GM12878 (cell line): ENCODE results near the gene ZCCHC3. TPM values are rescaled to one million over a fixed set of nuclear protein-coding genes. Genes with fewer than 3 reads are reported as not detected.

Experiments used
- ATAC-seq: fragments of 200-7000 bp; cut with Tn5 transposase; 3 replicates; pipeline ENCODE4 v1.9.1; 2020; ENCODE audit warnings: mild to moderate bottlenecking, moderate library complexity
- BruUV-seq: library from RNA; stranded (reverse); fragments of 400-500 nt; replicated peaks from 2 replicates; lab custom pipeline; 2021; lab: Mats Ljungman, UMichigan
- CTCF ChIA-PET: fragments of 300-600 bp; sonication (Branson Sonifier 250); formaldehyde crosslinking; extraction: SDS; loops from one replicate; lab custom pipeline; 2021; ENCODE audit warnings: inconsistent platforms; lab: Yijun Ruan, JAX
- POLR2A ChIA-PET: fragments of 350-600 bp; formaldehyde crosslinking; extraction: SDS; loops from one replicate; lab custom pipeline; 2021; ENCODE audit warnings: inconsistent platforms; lab: Charles Lee
- RAD21 ChIA-PET: fragments of 300-600 bp; sonication (Branson Sonifier 250); formaldehyde crosslinking; loops from one replicate; lab custom pipeline; 2023; ENCODE audit warnings: antibody characterized with exemption; ENCODE audit not compliant: unreplicated experiment; lab: Charles Lee
- SMC1A ChIA-PET: fragments of 300-600 bp; sonication (Branson Sonifier 250); formaldehyde crosslinking; loops from one replicate; lab custom pipeline; 2023; ENCODE audit not compliant: unreplicated experiment, uncharacterized antibody; lab: Charles Lee
- DNase-seq: peaks from one replicate; pipeline ENCODE4 v3.0.0-alpha.2; 2011; ENCODE audit warnings: low read depth, low spot score
- FAIRE-seq: peaks from 3 replicates; lab custom pipeline; 2011; peaks lifted over from hg19 to GRCh38; lab: Jason Lieb, UNC
- H2AFZ ChIP-seq: 2 replicates; pipeline ENCODE4 v1.6.0; 2011; ENCODE audit warnings: low read depth, low read length, control low read depth; ENCODE audit not compliant: control insufficient read depth
- H3K27ac ChIP-seq: 2 replicates; pipeline ENCODE4 v1.5.1; 2011; ENCODE audit warnings: control low read depth; ENCODE audit not compliant: control insufficient read depth, insufficient read depth
- H3K27me3 ChIP-seq, 2 experiments: replicated peaks in 1 of 2; 2 replicates each; pipeline versions ENCODE4 v1.6.0 to v1.6.1; 2011; ENCODE audit warnings: low read length in 1 of 2; ENCODE audit not compliant: control insufficient read depth in 2 of 2, insufficient read depth in 2 of 2
- H3K36me3 ChIP-seq, 2 experiments: 2 replicates each; pipeline ENCODE4 v1.5.1; 2011; ENCODE audit warnings: low read length in 1 of 2; ENCODE audit not compliant: control insufficient read depth in 2 of 2, insufficient read depth in 2 of 2
- H3K4me1 ChIP-seq: 2 replicates; pipeline ENCODE4 v1.6.1; 2011; ENCODE audit warnings: mild to moderate bottlenecking, low read length, moderate library complexity, mixed read lengths; ENCODE audit not compliant: control insufficient read depth, insufficient read depth
- H3K4me2 ChIP-seq: 2 replicates; pipeline ENCODE4 v1.6.0; 2011; ENCODE audit warnings: control low read depth; ENCODE audit not compliant: control insufficient read depth, insufficient read depth
- H3K4me3 ChIP-seq: fragments of 200-600 bp; sonication (generic); 2 replicates; pipeline ENCODE4 v1.5.1; 2016
- H3K79me2 ChIP-seq: 2 replicates; pipeline ENCODE4 v1.6.0; 2011; ENCODE audit warnings: low read length; ENCODE audit not compliant: control insufficient read depth, insufficient read depth
- H3K9ac ChIP-seq: 2 replicates; pipeline ENCODE4 v1.8.0; 2011; ENCODE audit warnings: low read length, control low read depth, mixed read lengths; ENCODE audit not compliant: control insufficient read depth, insufficient read depth
- H3K9me3 ChIP-seq: replicated peaks from 3 replicates; pipeline ENCODE4 v1.5.1; 2011; ENCODE audit warnings: mild to moderate bottlenecking, low read length; ENCODE audit not compliant: control insufficient read depth, insufficient read depth
- H4K20me1 ChIP-seq: 2 replicates; pipeline ENCODE4 v1.6.0; 2011; ENCODE audit not compliant: control insufficient read depth, insufficient read depth
- E4F1 ChIP-seq: fragments of 450-650 bp; IDR thresholded peaks from 2 replicates; pipeline ENCODE4 v1.6.1; 2018; ENCODE audit warnings: borderline replicate concordance, mild to moderate bottlenecking; ENCODE audit not compliant: partially characterized antibody
- IKZF2 ChIP-seq, 2 experiments: fragments of 450-650 bp; IDR thresholded peaks; 2 replicates each; pipeline ENCODE4 v1.6.1; 2017; ENCODE audit warnings: mild to moderate bottlenecking in 2 of 2, moderate library complexity in 2 of 2
- MAX ChIP-seq: IDR thresholded peaks from 2 replicates; pipeline ENCODE4 v1.6.1; 2012; ENCODE audit warnings: low read depth, low read length, improper control_type of control experiment
- NFIC ChIP-seq: IDR thresholded peaks from 2 replicates; pipeline ENCODE4 v1.6.1; 2012; ENCODE audit warnings: low read depth, mild to moderate bottlenecking, inconsistent platforms, low read length, moderate library complexity
- NFYA ChIP-seq: IDR thresholded peaks from 2 replicates; pipeline ENCODE4 v1.6.1; 2011; ENCODE audit warnings: low read depth, mild to moderate bottlenecking, low read length, improper control_type of control experiment, borderline replicate concordance
- POLR2A ChIP-seq: IDR thresholded peaks from 2 replicates; pipeline ENCODE4 v1.6.1; 2011; ENCODE audit warnings: low read depth, mild to moderate bottlenecking, low read length
- ZNF274 ChIP-seq: IDR thresholded peaks from one replicate; pipeline ENCODE4 v1.8.0; 2011; ENCODE audit not compliant: insufficient read length, insufficient read depth
- ZNF622 ChIP-seq: fragments of 450-650 bp; IDR thresholded peaks from 2 replicates; pipeline ENCODE4 v1.6.1; 2017; ENCODE audit warnings: mild to moderate bottlenecking, inconsistent platforms
- WGBS: methylation state at CpG from one replicate; pipeline ENCODE4 v1.1.6; 2016; ENCODE audit warnings: low lambda C conversion rate; ENCODE audit not compliant: insufficient replicate concordance, insufficient coverage; ENCODE audit errors: missing lambda C conversion rate; 5-methylcytosine and 5-hydroxymethylcytosine counted together
- in situ Hi-C: fragments of 300-500 bp; cut with MboI; formaldehyde crosslinking; loops from 9 replicates; pipeline ENCODE4 v1.14.3; 2018; ENCODE audit warnings: mixed read lengths
- intact Hi-C: fragments of 100-400 bp; cut with micrococcal nuclease; formaldehyde crosslinking; loops from one replicate; pipeline ENCODE4 v1.14.2; 2022; ENCODE audit not compliant: unreplicated experiment
- polyA plus RNA-seq, 11 experiments: library from polyadenylated mRNA; depleted of rRNA in 4 of 11; unstranded in 6 of 11; stranded (reverse) in 5 of 11; fragments of >200 nt; fragmentation: Nextera tagmentation in 4 of 11; fragmentation: Illumina TruSeq in 1 of 11; extraction: Ambion mirVana in 4 of 11; extraction: Trizol in 1 of 11; gene quantifications; 1 replicate in 1 of 11; 2 replicates in 10 of 11; pipeline versions ENCODE4 v1.2.1 to v1.2.3, GENCODE V29; 2011 to 2016; ENCODE audit warnings: inconsistent platforms in 2 of 11, missing spikeins in 2 of 11, low read depth in 1 of 11
- total RNA-seq, 4 experiments: library from RNA; depleted of rRNA in 3 of 4; stranded (reverse); fragments of >200 nt in 3 of 4; fragmentation: Illumina TruSeq in 1 of 4; extraction: Trizol in 1 of 4; gene quantifications; 2 replicates each; pipeline versions ENCODE4 v1.2.1 to v1.2.3, GENCODE V29; 2013 to 2021
- TF ChIP-seq, protein P1 (sequence below): fragments of 450-650 bp; IDR thresholded peaks from 2 replicates; pipeline ENCODE4 v1.6.1; 2018; ENCODE audit warnings: mild to moderate bottlenecking, low read depth, moderate library complexity; ENCODE audit not compliant: partially characterized antibody
- TF ChIP-seq, protein P2 (sequence below): fragments of 450-650 bp; formaldehyde crosslinking; IDR thresholded peaks from 2 replicates; pipeline ENCODE4 v1.4.0; 2022; ENCODE audit warnings: mild to moderate bottlenecking, moderate library complexity

Gene ZCCHC3
- total and polyA plus RNA-seq, 10 of the 15 experiments (the other 5 are each of a cell fraction or from before 2014, with no cell fraction given): 5.3 to 36.1 (median 17.2) TPM

DNA sequence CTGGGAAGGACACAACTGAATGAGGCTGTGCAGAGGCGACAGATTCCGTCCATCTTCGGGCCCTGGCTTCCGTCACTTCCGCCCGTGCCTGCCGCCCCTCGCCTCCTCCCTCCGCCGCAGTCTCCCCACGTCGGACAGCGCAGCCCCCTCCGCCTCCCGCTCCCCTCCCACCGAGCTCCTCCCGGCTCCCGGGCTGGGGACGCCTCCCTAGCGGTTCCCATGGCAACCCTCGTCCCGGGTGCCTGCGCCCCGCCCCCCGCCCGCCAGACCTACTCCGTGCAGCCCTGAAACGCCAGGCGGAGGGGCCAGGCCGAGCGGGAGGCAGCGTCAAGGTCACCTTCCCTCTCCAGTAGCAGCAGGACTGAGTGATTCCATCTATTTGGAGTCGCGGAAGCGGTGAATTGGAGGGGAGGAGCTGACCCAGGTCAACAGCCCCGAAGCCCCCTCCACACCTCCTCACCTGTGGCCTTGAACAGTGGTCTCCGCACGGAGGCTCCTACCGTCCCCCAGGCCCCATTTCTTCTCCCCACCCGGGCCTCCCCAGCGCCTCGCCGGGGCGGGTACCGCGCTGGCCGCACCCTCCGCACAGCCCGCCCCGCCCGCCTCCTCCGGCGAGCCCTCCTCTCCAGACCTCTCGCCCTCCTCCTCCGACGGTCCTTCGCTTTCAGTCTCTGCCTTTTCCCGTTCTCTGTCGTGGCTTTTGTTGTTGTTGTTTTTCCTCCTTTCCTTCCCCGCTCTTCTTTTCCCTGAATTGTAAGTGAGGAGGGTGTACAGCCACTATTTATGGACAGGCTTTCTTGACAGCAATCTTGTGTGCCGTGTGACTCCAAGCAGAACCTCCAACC is 50.5 kb downstream of the ZCCHC3 start (continued):
- TF ChIP-seq, protein P1, sequence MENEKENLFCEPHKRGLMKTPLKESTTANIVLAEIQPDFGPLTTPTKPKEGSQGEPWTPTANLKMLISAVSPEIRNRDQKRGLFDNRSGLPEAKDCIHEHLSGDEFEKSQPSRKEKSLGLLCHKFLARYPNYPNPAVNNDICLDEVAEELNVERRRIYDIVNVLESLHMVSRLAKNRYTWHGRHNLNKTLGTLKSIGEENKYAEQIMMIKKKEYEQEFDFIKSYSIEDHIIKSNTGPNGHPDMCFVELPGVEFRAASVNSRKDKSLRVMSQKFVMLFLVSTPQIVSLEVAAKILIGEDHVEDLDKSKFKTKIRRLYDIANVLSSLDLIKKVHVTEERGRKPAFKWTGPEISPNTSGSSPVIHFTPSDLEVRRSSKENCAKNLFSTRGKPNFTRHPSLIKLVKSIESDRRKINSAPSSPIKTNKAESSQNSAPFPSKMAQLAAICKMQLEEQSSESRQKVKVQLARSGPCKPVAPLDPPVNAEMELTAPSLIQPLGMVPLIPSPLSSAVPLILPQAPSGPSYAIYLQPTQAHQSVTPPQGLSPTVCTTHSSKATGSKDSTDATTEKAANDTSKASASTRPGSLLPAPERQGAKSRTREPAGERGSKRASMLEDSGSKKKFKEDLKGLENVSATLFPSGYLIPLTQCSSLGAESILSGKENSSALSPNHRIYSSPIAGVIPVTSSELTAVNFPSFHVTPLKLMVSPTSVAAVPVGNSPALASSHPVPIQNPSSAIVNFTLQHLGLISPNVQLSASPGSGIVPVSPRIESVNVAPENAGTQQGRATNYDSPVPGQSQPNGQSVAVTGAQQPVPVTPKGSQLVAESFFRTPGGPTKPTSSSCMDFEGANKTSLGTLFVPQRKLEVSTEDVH: no peak
- TF ChIP-seq MAX: no peak

- peak overlapping the region; percentile 83; the same call in 1 of the 2 replicates for H3K4me3 ChIP-seq
- H3K4me1 ChIP-seq: 0 out of 2 replicates have a peak, but pooled peaks cover 3% of the 10 kb centered on the region
- H3K27ac ChIP-seq: no peak overlapping the region
- FAIRE-seq: no peak
- RAD21 ChIA-PET: no interaction called here
- no peak overlapping the region for H3K9ac ChIP-seq
- no peak for ATAC-seq
- POLR2A ChIA-PET: no interaction called here
- no peaks in the 10 kb centered on the region; a peak in 2 of 4 replicates for H3K36me3 ChIP-seq
- CTCF ChIA-PET: no interaction called here
- intact Hi-C loops: no loop called here
- peaks cover 4% of the 10 kb centered on the region; the same call in 1 of the 2 replicates for H3K79me2 ChIP-seq
- WGBS: 90% methylated on average over 19 of the region's 19 CpGs
- no peaks in the 10 kb centered on the region; the same call in 1 of the 2 replicates for H4K20me1 ChIP-seq
- no peaks in the 10 kb centered on the region for H3K27me3 ChIP-seq
- no peak overlapping the region for H2AFZ ChIP-seq
- H3K4me2 ChIP-seq: peak overlapping the region; percentile 78; the same call in 1 of the 2 replicates
- no TSS peak for BruUV-seq
- SMC1A ChIA-PET: interaction anchor here (0.7 kb wide), 1 partner anchor 72 kb away, joined by 3 read pairs; no protein-coding TSS in a partner anchor
- no peak for DNase-seq
- in situ Hi-C loops: no loop called here
- H3K9me3 ChIP-seq: no peaks in the 10 kb centered on the region
- TF ChIP-seq E4F1 (no peak), NFIC (no peak), ZNF274 (no peak), ZNF622 (no peak), NFYA (no peak), IKZF2 (IDR thresholded peaks at IDR 0.05) (no peak), POLR2A (no peak)
- TF ChIP-seq, protein P2, sequence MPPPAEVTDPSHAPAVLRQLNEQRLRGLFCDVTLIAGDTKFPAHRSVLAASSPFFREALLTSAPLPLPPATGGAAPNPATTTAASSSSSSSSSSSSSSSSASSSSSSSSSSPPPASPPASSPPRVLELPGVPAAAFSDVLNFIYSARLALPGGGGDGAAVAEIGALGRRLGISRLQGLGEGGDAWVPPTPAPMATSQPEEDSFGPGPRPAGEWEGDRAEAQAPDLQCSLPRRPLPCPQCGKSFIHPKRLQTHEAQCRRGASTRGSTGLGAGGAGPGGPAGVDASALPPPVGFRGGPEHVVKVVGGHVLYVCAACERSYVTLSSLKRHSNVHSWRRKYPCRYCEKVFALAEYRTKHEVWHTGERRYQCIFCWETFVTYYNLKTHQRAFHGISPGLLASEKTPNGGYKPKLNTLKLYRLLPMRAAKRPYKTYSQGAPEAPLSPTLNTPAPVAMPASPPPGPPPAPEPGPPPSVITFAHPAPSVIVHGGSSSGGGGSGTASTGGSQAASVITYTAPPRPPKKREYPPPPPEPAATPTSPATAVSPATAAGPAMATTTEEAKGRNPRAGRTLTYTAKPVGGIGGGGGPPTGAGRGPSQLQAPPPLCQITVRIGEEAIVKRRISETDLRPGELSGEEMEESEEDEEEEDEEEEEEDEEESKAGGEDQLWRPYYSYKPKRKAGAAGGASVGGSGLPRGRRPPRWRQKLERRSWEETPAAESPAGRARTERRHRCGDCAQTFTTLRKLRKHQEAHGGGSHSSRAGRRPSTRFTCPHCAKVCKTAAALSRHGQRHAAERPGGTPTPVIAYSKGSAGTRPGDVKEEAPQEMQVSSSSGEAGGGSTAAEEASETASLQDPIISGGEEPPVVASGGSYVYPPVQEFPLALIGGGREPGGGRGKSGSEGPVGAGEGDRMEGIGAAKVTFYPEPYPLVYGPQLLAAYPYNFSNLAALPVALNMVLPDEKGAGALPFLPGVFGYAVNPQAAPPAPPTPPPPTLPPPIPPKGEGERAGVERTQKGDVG (CRISPR knock-in tag): no peak
Measured at GRCh38 chr20:348972-349841, 51.8 kb downstream of the ZCCHC3 start.
